ENCODE measurements around the gene FCRL6.

The FCRL6 gene, protein sequence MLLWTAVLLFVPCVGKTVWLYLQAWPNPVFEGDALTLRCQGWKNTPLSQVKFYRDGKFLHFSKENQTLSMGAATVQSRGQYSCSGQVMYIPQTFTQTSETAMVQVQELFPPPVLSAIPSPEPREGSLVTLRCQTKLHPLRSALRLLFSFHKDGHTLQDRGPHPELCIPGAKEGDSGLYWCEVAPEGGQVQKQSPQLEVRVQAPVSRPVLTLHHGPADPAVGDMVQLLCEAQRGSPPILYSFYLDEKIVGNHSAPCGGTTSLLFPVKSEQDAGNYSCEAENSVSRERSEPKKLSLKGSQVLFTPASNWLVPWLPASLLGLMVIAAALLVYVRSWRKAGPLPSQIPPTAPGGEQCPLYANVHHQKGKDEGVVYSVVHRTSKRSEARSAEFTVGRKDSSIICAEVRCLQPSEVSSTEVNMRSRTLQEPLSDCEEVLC

DNA sequence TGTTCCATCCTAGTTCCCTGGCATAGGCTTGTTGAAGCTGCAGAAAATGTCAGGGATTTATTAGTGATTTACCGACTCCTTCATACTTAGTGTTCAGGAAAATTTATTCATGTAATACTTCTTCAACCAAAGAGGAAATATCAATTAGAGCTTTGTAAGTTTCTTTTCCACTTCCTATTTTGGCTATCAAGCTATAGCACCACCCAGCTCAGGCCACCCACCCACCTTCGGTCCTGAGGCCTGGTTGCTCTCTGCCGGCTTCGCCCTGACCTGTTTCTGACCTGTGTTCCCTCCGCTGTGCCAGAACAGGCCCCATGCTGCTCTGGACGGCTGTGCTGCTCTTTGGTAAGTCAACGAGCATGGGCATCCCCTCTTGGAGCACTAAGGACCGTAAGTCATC is at the start of gene FCRL6:
TSS of gene FCRL6 (plus strand) at position 250 of the 400 bp plus-strand sequence. CDS start at position 315, 65 bp downstream.
- DNase-seq: no peak

- DNase-seq: no peak
These were observed 48.8 kb upstream of the FCRL6 start for GRCh38 chr1:159753386-159753785.

GRCh38 chr1:159755451-159756007 is 46.6 kb upstream of the FCRL6 start:
- no peak for DNase-seq

GRCh38 chr1:159756397-159756796 is 45.8 kb upstream of the FCRL6 start:
- no peak for DNase-seq

DNA sequence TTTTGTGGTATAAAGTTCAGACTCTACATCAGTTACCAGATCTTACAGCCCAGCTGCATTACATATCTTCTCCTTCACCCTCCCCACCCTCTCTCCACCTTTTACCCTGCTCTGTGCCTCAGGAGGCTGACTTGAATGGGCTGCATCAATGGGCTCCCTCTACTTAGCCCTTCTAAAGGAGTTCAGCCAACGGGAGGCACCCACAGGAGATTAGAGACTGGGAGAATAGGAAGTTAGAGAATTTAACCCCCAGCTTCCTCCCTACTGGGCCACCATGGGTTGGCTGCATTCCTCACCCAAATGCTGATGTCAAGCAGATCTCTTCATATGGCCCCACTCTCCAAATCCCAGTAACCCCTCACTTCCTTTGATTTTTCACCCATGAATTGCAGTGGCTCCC is 38.5 kb upstream of the FCRL6 start:
- no peak for DNase-seq

GRCh38 chr1:159765806-159766205 is 36.4 kb upstream of the FCRL6 start:
- no peak for DNase-seq

DNA sequence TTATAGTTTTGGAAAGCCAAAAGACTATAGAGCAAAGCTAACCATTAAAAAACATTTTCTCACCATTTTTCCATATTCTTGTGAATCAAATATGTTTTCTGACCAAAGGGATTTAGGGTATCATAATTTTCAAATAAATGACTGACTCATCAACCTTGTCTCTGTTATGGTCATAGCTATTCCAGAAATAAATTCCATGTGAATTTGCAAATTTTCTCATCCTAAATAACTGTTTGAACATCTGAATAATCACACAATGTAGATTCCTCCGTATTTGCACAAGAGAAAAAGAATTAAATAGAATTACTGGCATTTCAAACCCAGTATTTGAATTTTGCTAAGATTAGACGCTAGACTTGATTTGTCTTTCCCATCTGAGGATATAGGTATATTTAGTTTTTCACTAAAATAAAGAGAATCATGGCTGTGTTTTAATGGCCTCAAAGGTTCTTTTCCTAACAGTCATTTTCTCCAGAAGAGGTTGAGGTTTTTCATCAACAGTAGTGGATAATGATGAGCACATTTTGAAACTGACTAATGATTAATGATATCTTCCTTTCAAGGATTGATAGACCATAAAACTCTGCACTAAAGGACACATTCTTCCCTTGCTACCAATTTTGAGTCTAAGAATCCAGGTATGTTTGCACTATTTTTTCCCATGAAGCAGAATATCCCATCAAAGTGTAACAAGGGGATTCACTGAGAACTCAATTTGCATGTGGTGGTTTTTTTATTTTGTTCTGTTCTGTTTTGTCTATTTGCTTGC is 30.8 kb upstream of the FCRL6 start:
- no peak for DNase-seq

- DNase-seq: no peak
These were observed 27.7 kb upstream of the FCRL6 start for GRCh38 chr1:159774465-159774864.

GRCh38 chr1:159775716-159776115 is 26.4 kb upstream of the FCRL6 start:
- no peak for DNase-seq

DNA sequence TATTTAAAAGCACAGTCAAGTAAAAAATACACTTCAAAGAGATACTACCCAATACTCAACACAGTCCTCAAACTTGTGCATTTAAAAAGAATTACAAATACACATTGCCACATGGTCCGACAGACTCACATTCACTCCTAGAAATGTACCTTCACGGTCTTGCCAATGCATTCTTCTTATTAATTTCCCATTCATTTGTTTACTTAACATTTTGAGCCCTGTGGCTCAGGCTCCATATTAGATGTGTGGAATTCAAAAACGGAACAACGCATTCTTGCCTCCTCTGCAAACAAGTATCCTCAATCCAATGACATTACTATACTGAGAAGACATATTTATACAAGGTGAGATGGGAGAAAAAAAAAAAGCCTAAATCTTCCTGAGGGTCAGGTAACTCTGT is 23.9 kb upstream of the FCRL6 start:
- no peak for DNase-seq

DNA sequence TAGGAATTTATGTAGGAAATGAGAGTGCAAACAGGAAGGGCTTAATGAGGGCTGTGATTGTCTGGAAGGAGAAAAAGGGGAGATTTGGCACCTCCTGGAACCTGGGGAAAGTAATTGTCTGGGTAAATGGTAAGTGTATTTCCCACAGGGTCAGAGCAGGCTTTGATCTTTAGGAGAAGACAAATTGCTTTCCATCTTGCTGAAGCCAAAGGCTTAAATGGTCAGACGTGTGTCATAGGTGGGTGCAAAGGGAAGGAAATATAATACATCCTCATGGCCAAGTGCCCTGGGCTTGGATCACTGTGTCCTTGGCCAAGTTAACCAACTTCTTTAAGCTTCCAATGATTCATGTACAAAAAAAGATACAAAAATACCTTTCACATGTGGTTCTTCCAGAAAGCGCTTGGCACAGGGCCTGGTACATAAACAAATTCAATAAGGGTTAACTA is 22.7 kb upstream of the FCRL6 start:
- no peak for DNase-seq

DNA sequence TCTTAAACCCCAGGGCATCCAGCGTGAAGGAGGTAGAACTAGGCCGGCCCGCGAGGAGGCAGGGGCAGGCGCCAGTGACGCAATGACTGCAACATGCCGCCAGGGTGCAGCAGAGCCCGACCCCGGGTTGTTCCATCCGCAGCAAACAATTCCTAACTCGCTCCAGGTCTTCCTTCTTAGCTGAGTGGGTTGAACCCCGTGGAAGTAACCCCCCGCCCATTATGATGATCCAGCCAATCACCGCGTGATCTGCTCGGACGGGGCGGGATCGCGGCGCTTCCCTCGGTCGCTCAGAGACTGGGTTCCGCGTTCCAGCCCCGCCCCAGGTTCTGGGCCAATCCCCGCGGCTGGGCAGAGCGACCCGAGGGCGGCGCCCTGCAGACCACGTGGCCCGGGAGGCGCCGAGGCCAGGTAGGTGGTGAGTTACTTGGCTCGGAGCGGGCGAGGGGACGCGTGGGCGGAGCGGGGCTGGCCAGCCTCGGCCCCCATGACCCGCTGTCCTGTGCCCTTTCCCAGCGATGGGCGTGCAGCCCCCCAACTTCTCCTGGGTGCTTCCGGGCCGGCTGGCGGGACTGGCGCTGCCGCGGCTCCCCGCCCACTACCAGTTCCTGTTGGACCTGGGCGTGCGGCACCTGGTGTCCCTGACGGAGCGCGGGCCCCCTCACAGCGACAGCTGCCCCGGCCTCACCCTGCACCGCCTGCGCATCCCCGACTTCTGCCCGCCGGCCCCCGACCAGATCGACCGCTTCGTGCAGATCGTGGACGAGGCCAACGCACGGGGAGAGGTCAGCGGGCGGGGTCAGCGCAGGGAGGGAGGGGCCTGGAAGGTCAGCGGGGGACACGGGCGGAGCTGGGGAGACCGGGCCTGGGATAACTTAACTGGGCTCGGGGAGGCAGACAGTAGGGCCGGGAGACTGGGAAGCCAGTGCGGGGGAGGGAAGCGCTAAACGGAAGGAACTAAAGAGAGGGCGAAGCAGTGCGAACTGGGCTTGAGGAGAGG is 21.3 kb upstream of the FCRL6 start, which contains the start of gene DUSP23:
TSS of gene DUSP23 (plus strand) at position 380 of the 1,000 bp plus-strand sequence. CDS start at position 519, 139 bp downstream.
- DNase-seq: peak; percentile 94

DNA sequence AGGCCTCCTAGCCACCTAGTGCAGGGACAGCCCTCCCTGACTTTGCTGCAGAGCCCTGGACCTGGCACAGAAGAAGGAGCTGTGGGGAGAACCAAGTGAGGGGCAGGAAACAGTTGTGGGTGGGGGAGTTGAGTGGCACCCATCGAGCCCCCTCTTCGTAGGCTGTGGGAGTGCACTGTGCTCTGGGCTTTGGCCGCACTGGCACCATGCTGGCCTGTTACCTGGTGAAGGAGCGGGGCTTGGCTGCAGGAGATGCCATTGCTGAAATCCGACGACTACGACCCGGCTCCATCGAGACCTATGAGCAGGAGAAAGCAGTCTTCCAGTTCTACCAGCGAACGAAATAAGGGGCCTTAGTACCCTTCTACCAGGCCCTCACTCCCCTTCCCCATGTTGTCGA is 20.2 kb upstream of the FCRL6 start:
- no peak for DNase-seq

DNA sequence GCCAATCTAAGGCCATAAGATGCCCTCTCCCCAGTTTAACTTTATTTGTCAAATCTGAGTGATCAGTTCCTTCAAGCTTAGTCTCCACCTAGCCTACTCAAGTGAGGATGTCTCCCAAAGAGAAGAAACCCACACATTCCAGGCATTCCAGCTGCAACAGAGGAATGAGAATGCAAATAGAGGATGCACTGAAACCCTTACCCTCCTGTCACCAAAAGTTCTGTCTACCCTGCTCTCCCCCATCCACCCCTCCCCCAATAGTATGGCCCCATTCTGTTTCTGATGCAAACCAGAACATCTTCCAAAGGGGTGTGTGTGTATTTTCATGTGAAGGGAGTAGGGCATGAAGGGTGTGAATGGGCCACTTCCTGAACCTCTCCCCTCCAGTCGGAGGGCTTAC is 18.4 kb upstream of the FCRL6 start:
- no peak for DNase-seq

GRCh38 chr1:159786465-159786864 is 15.7 kb upstream of the FCRL6 start:
- no peak for DNase-seq

DNA sequence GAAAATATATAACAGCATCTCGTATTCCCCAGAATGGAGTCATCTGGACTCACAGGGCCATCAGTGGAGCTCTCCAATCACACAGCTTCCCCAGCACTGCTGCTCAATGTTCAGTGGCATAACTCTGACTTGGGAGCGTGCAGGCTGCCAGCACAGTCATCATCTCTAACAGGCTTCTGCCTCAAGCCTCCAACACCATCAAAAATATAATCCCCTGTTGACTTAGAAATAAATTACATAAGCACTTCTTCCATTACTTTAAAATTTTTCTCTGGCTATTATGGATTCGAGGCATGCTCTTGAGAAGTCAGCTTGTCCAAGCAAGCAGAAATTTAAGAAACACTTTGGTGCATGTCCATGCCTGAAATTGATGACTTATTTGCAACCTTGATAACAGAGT is 15.2 kb upstream of the FCRL6 start:
- DNase-seq: no peak

- no peak for DNase-seq
These were observed 11.8 kb upstream of the FCRL6 start for GRCh38 chr1:159790237-159790917.

DNA sequence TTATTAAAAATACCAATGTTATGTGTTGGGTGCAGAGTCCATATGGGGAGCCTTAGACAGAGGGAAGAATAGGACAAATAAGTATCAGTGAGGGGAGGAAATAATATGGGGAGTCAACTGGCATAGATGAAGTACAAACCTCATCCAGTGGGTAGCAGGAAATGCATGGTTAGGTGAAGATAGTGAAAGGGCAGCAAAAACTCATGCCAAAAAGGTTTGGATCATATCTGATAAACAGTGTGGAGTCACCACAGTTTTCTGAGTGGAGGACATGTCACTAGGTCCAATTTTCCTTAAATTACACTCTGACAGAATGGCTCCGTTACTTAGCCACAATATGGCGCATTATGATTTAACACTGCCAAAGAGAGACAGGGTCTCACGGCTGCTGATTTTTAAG is 11.1 kb upstream of the FCRL6 start:
- no peak for DNase-seq

DNA sequence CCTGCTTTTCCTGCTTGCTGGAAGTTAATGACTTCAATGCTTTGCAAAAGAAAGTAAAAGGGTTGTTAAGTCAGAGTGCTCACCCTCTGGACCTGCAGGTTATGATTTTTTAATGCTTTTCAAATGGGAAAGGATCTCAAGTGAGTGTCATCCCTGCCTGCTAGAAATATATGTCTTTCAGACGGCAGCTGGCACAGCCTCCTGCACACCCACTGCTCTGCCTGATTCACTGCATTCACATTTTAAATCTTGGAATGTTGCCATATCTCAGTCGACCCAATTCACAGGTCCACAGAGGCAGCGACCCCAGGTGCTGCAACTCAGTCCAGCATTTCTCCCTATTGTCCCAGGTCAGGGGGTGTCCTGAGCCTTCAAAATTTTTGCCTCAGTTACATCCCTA is 10.7 kb upstream of the FCRL6 start:
- DNase-seq: no peak

DNA sequence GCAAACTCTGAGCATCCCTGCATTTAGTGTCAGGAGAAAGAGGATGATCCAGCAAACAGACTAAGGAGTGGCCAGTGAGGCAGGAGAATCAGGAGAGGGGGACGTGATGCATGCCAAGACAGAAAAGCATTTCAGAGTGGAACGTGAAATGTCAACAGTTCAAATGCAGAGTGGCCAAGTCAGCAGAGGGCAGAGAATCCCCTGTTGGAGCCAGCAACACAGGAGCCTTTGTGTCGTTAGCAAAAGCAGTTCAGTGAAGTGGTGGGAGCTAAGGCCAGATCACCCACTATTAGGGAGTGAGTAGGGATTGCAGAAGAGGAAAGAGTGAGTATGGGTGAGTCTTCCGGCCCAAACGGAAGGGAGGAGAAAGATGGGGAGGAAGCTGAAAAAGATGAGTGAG is 6.6 kb upstream of the FCRL6 start:
- no peak for DNase-seq

GRCh38 chr1:159798893-159799292 is 3.3 kb upstream of the FCRL6 start:
- DNase-seq: peak; percentile 45

All from NCI-H2171 (cell line).